Measurements from ENCODE around the gene DLK1. TPM values are rescaled to one million over a fixed set of nuclear protein-coding genes. Genes with fewer than 3 reads are reported as not detected.

The DLK1 gene
- total and polyA plus RNA-seq, 2 donors from 2014 or later = 0.17 TPM; not detected in 1

GRCh38 chr14:100770046-100770445, 43.4 kb downstream of the DLK1 start:
- Histone ChIP-seq H3K4me3 (ENCODE audit: low read length in 3 of 3) (no peak overlapping the region), H3K27ac (ENCODE audit: low read depth in 2 of 2, low read length in 2 of 2) (no peak overlapping the region), H3K4me1 (ENCODE audit: control insufficient read depth in 2 of 3, insufficient read depth in 2 of 3, low read depth in 1 of 3, low read length in 3 of 3) (no peaks in the 10 kb centered on the region), H3K36me3 (ENCODE audit: control insufficient read depth in 2 of 3, insufficient read depth in 3 of 3, low read length in 3 of 3) (no peaks in the 10 kb centered on the region), H3K27me3 (ENCODE audit: control insufficient read depth, insufficient read depth, low read length) (no peaks in the 10 kb centered on the region), H3K9ac (ENCODE audit: low read length in 3 of 3) (no peak overlapping the region), H3K9me3 (ENCODE audit: control insufficient read depth in 2 of 3, insufficient read depth in 1 of 3, low read length in 3 of 3) (no peaks in the 10 kb centered on the region)
- TF ChIP-seq CTCF (IDR thresholded peaks at IDR 0.05; ENCODE audit: borderline replicate concordance, extremely low read depth, insufficient read depth) = no peak
- no peak for FAIRE-seq
- no peak for DNase-seq
- intact Hi-C loops (cut with DNase I) = no loop called here

GRCh38 chr14:100770605-100771120, 44.0 kb downstream of the DLK1 start:
- FAIRE-seq (no peak), DNase-seq (peak in 1 of 5 donors; percentile 33)
- Histone ChIP-seq H3K27ac (ENCODE audit: low read depth in 2 of 2, low read length in 2 of 2) (no peak overlapping the region), H3K9ac (ENCODE audit: low read length in 3 of 3) (no peak overlapping the region), H3K27me3 (ENCODE audit: control insufficient read depth, insufficient read depth, low read length) (no peaks in the 10 kb centered on the region), H3K36me3 (ENCODE audit: control insufficient read depth in 2 of 3, insufficient read depth in 3 of 3, low read length in 3 of 3) (no peaks in the 10 kb centered on the region), H3K4me1 (ENCODE audit: control insufficient read depth in 2 of 3, insufficient read depth in 2 of 3, low read depth in 1 of 3, low read length in 3 of 3) (no peaks in the 10 kb centered on the region), H3K9me3 (ENCODE audit: control insufficient read depth in 2 of 3, insufficient read depth in 1 of 3, low read length in 3 of 3) (no peaks in the 10 kb centered on the region), H3K4me3 (ENCODE audit: low read length in 3 of 3) (no peak overlapping the region)
- intact Hi-C loops (cut with DNase I) = no loop called here
- TF ChIP-seq CTCF (IDR thresholded peaks at IDR 0.05; ENCODE audit: borderline replicate concordance, extremely low read depth, insufficient read depth) = no peak

DNA sequence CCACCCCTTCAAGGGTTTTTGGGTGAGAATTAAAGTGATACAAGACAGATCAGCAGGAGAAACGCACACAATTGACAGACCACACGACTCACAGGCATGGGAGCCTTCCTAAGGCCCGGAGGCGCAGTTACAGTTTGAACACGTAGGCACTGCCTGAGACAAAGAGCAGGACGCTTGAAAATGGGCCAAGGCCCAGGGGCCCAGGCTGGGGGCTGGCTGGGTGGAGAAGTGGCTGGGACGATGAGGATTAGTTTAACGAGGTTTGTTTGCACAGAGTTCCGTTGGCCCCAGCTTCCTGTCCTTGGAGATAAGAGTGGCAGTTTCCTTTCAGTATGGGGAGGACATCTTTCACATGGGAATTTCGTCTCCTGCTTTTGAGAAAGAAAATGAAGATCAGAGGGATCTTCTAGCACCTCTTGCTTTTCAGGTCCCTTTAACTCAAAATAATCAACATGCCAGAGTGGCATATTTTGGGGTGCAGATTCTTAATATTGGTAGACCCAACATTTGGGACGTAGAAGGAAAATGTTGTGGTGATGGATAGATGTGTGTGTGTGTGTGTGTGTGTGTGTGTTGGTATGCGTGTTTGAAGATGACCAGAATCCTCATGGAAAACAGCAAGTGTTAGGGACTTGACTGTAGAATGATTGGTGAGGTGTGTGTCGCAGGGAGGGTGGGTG, 44.6 kb downstream of the DLK1 start:
- TF ChIP-seq CTCF (IDR thresholded peaks at IDR 0.05; ENCODE audit: borderline replicate concordance, extremely low read depth, insufficient read depth) = no peak
- Histone ChIP-seq H3K4me1 (ENCODE audit: control insufficient read depth in 2 of 3, insufficient read depth in 2 of 3, low read depth in 1 of 3, low read length in 3 of 3) (no peaks in the 10 kb centered on the region), H3K27me3 (ENCODE audit: control insufficient read depth, insufficient read depth, low read length) (no peaks in the 10 kb centered on the region), H3K27ac (ENCODE audit: low read depth in 2 of 2, low read length in 2 of 2) (no peak overlapping the region), H3K4me3 (ENCODE audit: low read length in 3 of 3) (no peak overlapping the region), H3K36me3 (ENCODE audit: control insufficient read depth in 2 of 3, insufficient read depth in 3 of 3, low read length in 3 of 3) (no peaks in the 10 kb centered on the region), H3K9me3 (ENCODE audit: control insufficient read depth in 2 of 3, insufficient read depth in 1 of 3, low read length in 3 of 3) (no peaks in the 10 kb centered on the region), H3K9ac (ENCODE audit: low read length in 3 of 3) (no peak overlapping the region)
- peak in 1 of 5 donors; percentile 42 for DNase-seq
- FAIRE-seq = no peak
- intact Hi-C loops (cut with DNase I) = no loop called here

All from kidney (tissue), 14 donors.